ENCODE results near the gene FRMD8. TPM values are rescaled to one million over a fixed set of nuclear protein-coding genes. Genes with fewer than 3 reads are reported as not detected.

FRMD8 gene
- total RNA-seq, 1 donor from 2014 or later, result 11.1 TPM

- H3K4me3 Mint-ChIP-seq (ENCODE audit: unreplicated experiment), result no peak overlapping the region
- no peak for DNase-seq
- peaks cover 5% of the 10 kb centered on the region for H3K27me3 Mint-ChIP-seq (ENCODE audit: unreplicated experiment)
- H3K4me1 Mint-ChIP-seq (ENCODE audit: low read depth, unreplicated experiment), result peaks cover 28% of the 10 kb centered on the region
- H3K9me3 Mint-ChIP-seq (ENCODE audit: unreplicated experiment), result peaks cover 7% of the 10 kb centered on the region
- no peak overlapping the region for H3K27ac Mint-ChIP-seq (ENCODE audit: unreplicated experiment)
- TF ChIP-seq CTCF (IDR thresholded peaks at IDR 0.05; ENCODE audit: partially characterized antibody, unreplicated experiment), result no peak
- no peaks in the 10 kb centered on the region for H3K36me3 Mint-ChIP-seq (ENCODE audit: unreplicated experiment)
Observed at GRCh38 chr11:65440831-65441499, 54.5 kb downstream of the FRMD8 start.

GRCh38 chr11:65442842-65443331, 56.5 kb downstream of the FRMD8 start:
- H3K9me3 Mint-ChIP-seq (ENCODE audit: unreplicated experiment), result peaks cover 5% of the 10 kb centered on the region
- peak overlapping the region; percentile 46 for H3K27ac Mint-ChIP-seq (ENCODE audit: unreplicated experiment)
- no peak for TF ChIP-seq CTCF (IDR thresholded peaks at IDR 0.05; ENCODE audit: partially characterized antibody, unreplicated experiment)
- no peak overlapping the region for H3K4me3 Mint-ChIP-seq (ENCODE audit: unreplicated experiment)
- no peaks in the 10 kb centered on the region for H3K36me3 Mint-ChIP-seq (ENCODE audit: unreplicated experiment)
- DNase-seq, result no peak
- peaks cover 8% of the 10 kb centered on the region for H3K27me3 Mint-ChIP-seq (ENCODE audit: unreplicated experiment)
- peaks cover 27% of the 10 kb centered on the region for H3K4me1 Mint-ChIP-seq (ENCODE audit: low read depth, unreplicated experiment)

DNA sequence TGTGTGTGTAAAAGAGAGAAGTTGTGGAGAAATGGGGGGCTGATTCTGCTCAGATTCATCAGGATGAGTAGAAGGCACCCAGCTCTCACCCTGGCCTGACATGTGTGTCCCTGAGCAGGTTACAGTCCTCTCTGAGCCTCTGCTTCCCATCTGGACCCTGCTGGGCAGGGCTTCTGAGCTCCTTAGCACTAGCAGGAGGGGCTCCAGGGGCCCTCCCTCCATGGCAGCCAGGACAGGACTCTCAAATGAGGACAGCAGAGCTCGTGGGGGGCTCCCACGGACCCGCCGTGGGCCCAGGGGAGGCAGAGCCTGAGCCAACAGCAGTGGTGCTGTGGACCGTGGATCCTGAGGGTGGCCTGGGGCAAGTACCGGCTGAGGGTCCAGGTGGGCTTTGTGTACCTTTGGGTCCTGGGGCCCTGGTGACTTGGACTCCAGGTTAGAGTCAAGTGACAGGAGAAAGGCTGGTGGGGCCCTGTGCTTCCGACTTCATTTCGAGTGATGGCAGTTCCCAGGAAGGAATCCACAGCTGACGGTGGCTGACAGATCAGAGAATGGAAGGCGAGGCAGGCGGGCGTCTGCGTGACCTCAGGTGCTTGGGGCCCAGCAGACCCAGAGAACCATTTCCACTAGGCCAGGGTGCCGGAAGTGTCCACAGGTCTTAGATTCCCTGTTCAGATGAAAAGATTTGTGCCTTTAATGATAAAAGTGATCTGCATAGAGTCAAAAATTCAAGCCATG, 58.0 kb downstream of the FRMD8 start:
- Mint-ChIP-seq H3K27me3 (ENCODE audit: unreplicated experiment) (peaks cover 8% of the 10 kb centered on the region), H3K36me3 (ENCODE audit: unreplicated experiment) (peaks cover 3% of the 10 kb centered on the region), H3K9me3 (ENCODE audit: unreplicated experiment) (peaks cover 5% of the 10 kb centered on the region), H3K4me1 (ENCODE audit: low read depth, unreplicated experiment) (peaks cover 27% of the 10 kb centered on the region), H3K4me3 (ENCODE audit: unreplicated experiment) (no peak overlapping the region), H3K27ac (ENCODE audit: unreplicated experiment) (peak overlapping the region; percentile 21)
- no peak for TF ChIP-seq CTCF (IDR thresholded peaks at IDR 0.05; ENCODE audit: partially characterized antibody, unreplicated experiment)
- no peak for DNase-seq

DNA sequence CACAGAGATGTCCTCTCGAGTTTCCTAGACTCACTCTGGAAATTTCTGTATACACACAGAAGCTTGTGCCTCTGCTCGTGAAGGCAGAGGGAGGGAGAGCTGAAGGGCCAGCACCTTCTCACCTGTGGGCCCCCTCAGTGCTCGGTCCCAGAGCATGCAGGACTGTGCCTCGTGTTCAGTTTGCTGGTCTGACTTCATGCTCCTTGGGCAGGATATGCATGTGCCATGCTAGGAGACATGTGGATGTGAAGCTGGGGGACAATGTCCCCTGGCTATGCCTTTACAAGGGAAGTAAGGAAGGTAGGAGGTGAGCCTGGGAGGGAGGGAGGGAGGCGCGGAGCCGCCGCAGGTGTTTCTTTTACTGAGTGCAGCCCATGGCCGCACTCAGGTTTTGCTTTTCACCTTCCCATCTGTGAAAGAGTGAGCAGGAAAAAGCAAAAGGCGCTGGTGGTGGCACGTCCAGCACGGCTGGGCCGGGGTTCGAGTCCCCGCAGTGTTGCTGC, 58.7 kb downstream of the FRMD8 start:
- TF ChIP-seq CTCF (IDR thresholded peaks at IDR 0.05; ENCODE audit: partially characterized antibody, unreplicated experiment), result no peak
- H3K27ac Mint-ChIP-seq (ENCODE audit: unreplicated experiment), result no peak overlapping the region

More for the DNA sequence above, 58.7 kb downstream of the FRMD8 start:
- peaks cover 27% of the 10 kb centered on the region for H3K4me1 Mint-ChIP-seq (ENCODE audit: low read depth, unreplicated experiment)
- peaks cover 9% of the 10 kb centered on the region for H3K27me3 Mint-ChIP-seq (ENCODE audit: unreplicated experiment)
- H3K9me3 Mint-ChIP-seq (ENCODE audit: unreplicated experiment), result peaks cover 5% of the 10 kb centered on the region
- no peak overlapping the region for H3K4me3 Mint-ChIP-seq (ENCODE audit: unreplicated experiment)
- H3K36me3 Mint-ChIP-seq (ENCODE audit: unreplicated experiment), result peaks cover 5% of the 10 kb centered on the region
- no peak for DNase-seq

All from glutamatergic neuron (in vitro differentiated cells).